K562 (cell line): ENCODE measurements around the gene HGF. TPM values are rescaled to one million over a fixed set of nuclear protein-coding genes. Genes with fewer than 3 reads are reported as not detected.

Experiments used
- ATAC-seq: fragments of 200-7000 bp; cut with Tn5 transposase; 3 replicates; pipeline ENCODE4 v1.9.1; 2020; ENCODE audit warnings: moderate library complexity
- BruUV-seq: library from RNA; stranded (reverse); fragments of 400-500 nt; replicated peaks from 2 replicates; lab custom pipeline; 2021; lab: Mats Ljungman, UMichigan
- CTCF ChIA-PET: fragments of 300-600 bp; formaldehyde crosslinking; extraction: SDS; loops from one replicate; lab custom pipeline; 2021; ENCODE audit warnings: low intra/inter-chr PET ratio; lab: Yijun Ruan, JAX
- POLR2A ChIA-PET: fragments of 300-600, 350-650 bp; sonication (Branson Sonifier 250); formaldehyde crosslinking; extraction: SDS; loops from one replicate; lab custom pipeline; 2021; ENCODE audit warnings: antibody characterized with exemption, inconsistent platforms; lab: Yijun Ruan, JAX
- DNase-seq, 4 experiments: peaks; one replicate each; pipeline versions ENCODE4 v3.0.0 to v3.0.0-alpha.2; 2011 to 2018; ENCODE audit warnings: low spot score in 3 of 4, mixed read lengths in 3 of 4; ENCODE audit errors: extremely low read depth in 1 of 4
- FAIRE-seq: peaks from 2 replicates; lab custom pipeline; 2011; peaks lifted over from hg19 to GRCh38; lab: Jason Lieb, UNC
- H2AFZ ChIP-seq: 2 replicates; pipeline ENCODE4 v1.6.0; 2011; ENCODE audit warnings: low read depth, low read length, control low read depth, inconsistent platforms
- H3K27ac ChIP-seq: fragments of 200-600 bp; 3 replicates; pipeline ENCODE4 v1.8.0; 2011; ENCODE audit warnings: low read depth, mild to moderate bottlenecking, control low read depth, inconsistent platforms, low read length, moderate library complexity, mixed read lengths; ENCODE audit errors: extremely low read depth
- H3K27me3 ChIP-seq, 2 experiments: fragments of 300-600 bp in 1 of 2; 2 replicates in 1 of 2; 3 replicates in 1 of 2; pipeline versions ENCODE4 v1.6.0 to v1.8.0; 2011; ENCODE audit warnings: inconsistent platforms in 2 of 2, low read length in 2 of 2, mild to moderate bottlenecking in 1 of 2, mixed read lengths in 1 of 2, moderate library complexity in 1 of 2; ENCODE audit not compliant: control insufficient read depth in 2 of 2, insufficient read depth in 2 of 2
- H3K36me3 ChIP-seq: fragments of 300-600 bp; 3 replicates; pipeline ENCODE4 v1.8.0; 2011; ENCODE audit warnings: mild to moderate bottlenecking, low read length, inconsistent platforms; ENCODE audit not compliant: control insufficient read depth, insufficient read depth
- H3K4me1 ChIP-seq, 2 experiments: fragments of 200-600 bp in 1 of 2; replicated peaks in 1 of 2; 2 replicates in 1 of 2; 3 replicates in 1 of 2; pipeline versions ENCODE4 v1.5.1 to v1.8.0; 2011; ENCODE audit warnings: inconsistent platforms in 2 of 2, low read length in 2 of 2, mild to moderate bottlenecking in 1 of 2, mixed read lengths in 1 of 2, moderate library complexity in 1 of 2; ENCODE audit not compliant: control insufficient read depth in 2 of 2, insufficient read depth in 2 of 2
- H3K4me2 ChIP-seq: 2 replicates; pipeline ENCODE4 v1.6.1; 2011; ENCODE audit warnings: low read length, control low read depth, inconsistent platforms, mixed read lengths; ENCODE audit not compliant: insufficient read depth
- H3K4me3 ChIP-seq: fragments of 200-600 bp; sonication (generic), shearing (Covaris generic); 2 replicates; pipeline ENCODE4 v1.5.1; 2016; ENCODE audit warnings: control low read depth, inconsistent platforms
- H3K79me2 ChIP-seq: fragments of 200-600 bp; 3 replicates; pipeline ENCODE4 v1.8.0; 2011; ENCODE audit warnings: low read length, inconsistent platforms; ENCODE audit not compliant: control insufficient read depth, insufficient read depth
- H3K9ac ChIP-seq, 2 experiments: 2 replicates each; pipeline versions ENCODE4 v1.6.0 to v1.6.1; 2011; ENCODE audit warnings: low read depth in 2 of 2, low read length in 2 of 2, control low read depth in 1 of 2, inconsistent platforms in 1 of 2, mild to moderate bottlenecking in 1 of 2, mixed read lengths in 1 of 2; ENCODE audit not compliant: insufficient read depth in 1 of 2
- H3K9me1 ChIP-seq: one replicate; pipeline ENCODE4 v1.6.0; 2011; ENCODE audit warnings: inconsistent platforms, mild to moderate bottlenecking, low read length, moderate library complexity; ENCODE audit not compliant: control insufficient read depth, insufficient read depth
- H3K9me3 ChIP-seq: replicated peaks from 2 replicates; pipeline ENCODE4 v1.5.1; 2011; ENCODE audit warnings: low read depth, low read length, inconsistent platforms; ENCODE audit not compliant: control insufficient read depth, insufficient read depth
- H4K20me1 ChIP-seq: replicated peaks from 2 replicates; pipeline ENCODE4 v1.6.1; 2011; ENCODE audit warnings: low read length, inconsistent platforms, mixed read lengths; ENCODE audit not compliant: control insufficient read depth, insufficient read depth
- ARID2 ChIP-seq: fragments of 450-650 bp; IDR thresholded peaks from 2 replicates; pipeline ENCODE4 v1.6.1; 2017; ENCODE audit warnings: antibody characterized with exemption, mild to moderate bottlenecking
- CBX5 ChIP-seq: IDR thresholded peaks from 2 replicates; pipeline ENCODE4 v1.6.1; 2014; ENCODE audit warnings: low read depth, borderline replicate concordance
- MAZ ChIP-seq, 2 experiments: fragments of 450-650 bp in 1 of 2; sonication (generic) in 1 of 2; formaldehyde crosslinking; IDR thresholded peaks in 1 of 2; conservative IDR thresholded peaks in 1 of 2; 2 replicates each; pipeline versions ENCODE4 v1.4.0 to v1.5.0; 2020; ENCODE audit warnings: mild to moderate bottlenecking in 1 of 2, missing genetic modification reagents in 1 of 2
- NR1H2 ChIP-seq: sonication (generic); formaldehyde crosslinking; IDR thresholded peaks from 2 replicates; pipeline ENCODE4 v1.4.0; 2020; ENCODE audit warnings: mild to moderate bottlenecking, missing genetic modification reagents
- PRMT5 ChIP-seq: sonication (generic); formaldehyde crosslinking; IDR thresholded peaks from 2 replicates; pipeline ENCODE4 v1.5.0; 2020; ENCODE audit warnings: missing genetic modification reagents
- TSC22D4 ChIP-seq: fragments of 450-650 bp; IDR thresholded peaks from 2 replicates; pipeline ENCODE4 v1.6.1; 2016; ENCODE audit warnings: missing genetic modification characterization, missing biosample characterization, control low read depth
- ZBTB1 ChIP-seq: sonication (generic); formaldehyde crosslinking; IDR thresholded peaks from 2 replicates; pipeline ENCODE4 v1.8.1; 2023; ENCODE audit warnings: missing genetic modification reagents, low read depth, mild to moderate bottlenecking, borderline replicate concordance
- ZFX ChIP-seq: sonication (generic); formaldehyde crosslinking; IDR thresholded peaks from 2 replicates; pipeline ENCODE4 v1.8.0; 2022; ENCODE audit warnings: mild to moderate bottlenecking, missing genetic modification reagents, moderate library complexity
- ZNF778 ChIP-seq: fragments of 450-650 bp; formaldehyde crosslinking; IDR thresholded peaks from 2 replicates; pipeline ENCODE4 v1.4.0; 2020; ENCODE audit warnings: mild to moderate bottlenecking, moderate library complexity
- WGBS: fragments of 100-300 bp; shearing (Covaris generic); methylation state at CpG from one replicate; pipeline ENCODE4 v1.1.6; 2016; ENCODE audit warnings: low coverage, mixed read lengths; ENCODE audit not compliant: insufficient coverage; ENCODE audit errors: missing lambda C conversion rate; 5-methylcytosine and 5-hydroxymethylcytosine counted together
- in situ Hi-C: fragments of 300-500 bp; cut with MboI; formaldehyde crosslinking; loops from 4 replicates; pipeline ENCODE4 v1.15.0; 2018; ENCODE audit warnings: inconsistent platforms, mixed read lengths
- intact Hi-C: fragments of 100-400 bp; cut with micrococcal nuclease; formaldehyde crosslinking; loops from 2 replicates; pipeline ENCODE4 v1.14.2; 2022
- polyA plus RNA-seq, 8 experiments: library from polyadenylated mRNA; depleted of rRNA in 4 of 8; stranded (reverse) in 5 of 8; unstranded in 3 of 8; fragments of >200 nt; fragmentation: Nextera tagmentation in 2 of 8; fragmentation: Illumina TruSeq in 1 of 8; extraction: Ambion mirVana in 2 of 8; extraction: Trizol in 1 of 8; gene quantifications; 2 replicates each; pipeline versions ENCODE4 v1.2.1 to v1.2.3, GENCODE V29; 2011 to 2014; ENCODE audit warnings: inconsistent platforms in 1 of 8, missing spikeins in 1 of 8
- total RNA-seq, 7 experiments: library from RNA; depleted of rRNA in 6 of 7; stranded (reverse); fragments of >200 nt in 6 of 7; fragmentation: Illumina TruSeq in 2 of 7; extraction: Trizol in 2 of 7; gene quantifications; 2 replicates each; pipeline versions ENCODE4 v1.2.1 to v1.2.3, GENCODE V29; 2011 to 2021; ENCODE audit warnings: low replicate concordance in 1 of 7
- TF ChIP-seq, protein P1 (sequence below): IDR thresholded peaks from 2 replicates; pipeline ENCODE4 v1.6.1; 2014; ENCODE audit warnings: antibody characterized with exemption
- TF ChIP-seq, protein P2 (sequence below): fragments of 450-650 bp; IDR thresholded peaks from 2 replicates; pipeline ENCODE4 v1.6.1; 2018; ENCODE audit not compliant: partially characterized antibody
- TF ChIP-seq, protein P3 (sequence below): fragments of 450-650 bp; IDR thresholded peaks from 2 replicates; pipeline ENCODE4 v1.6.1; 2017; ENCODE audit warnings: mild to moderate bottlenecking, moderate library complexity

Gene HGF
- total and polyA plus RNA-seq, 9 of the 15 experiments (the other 6 are each of a cell fraction or from before 2014, with no cell fraction given): 0.02 TPM; not detected in 8

DNA sequence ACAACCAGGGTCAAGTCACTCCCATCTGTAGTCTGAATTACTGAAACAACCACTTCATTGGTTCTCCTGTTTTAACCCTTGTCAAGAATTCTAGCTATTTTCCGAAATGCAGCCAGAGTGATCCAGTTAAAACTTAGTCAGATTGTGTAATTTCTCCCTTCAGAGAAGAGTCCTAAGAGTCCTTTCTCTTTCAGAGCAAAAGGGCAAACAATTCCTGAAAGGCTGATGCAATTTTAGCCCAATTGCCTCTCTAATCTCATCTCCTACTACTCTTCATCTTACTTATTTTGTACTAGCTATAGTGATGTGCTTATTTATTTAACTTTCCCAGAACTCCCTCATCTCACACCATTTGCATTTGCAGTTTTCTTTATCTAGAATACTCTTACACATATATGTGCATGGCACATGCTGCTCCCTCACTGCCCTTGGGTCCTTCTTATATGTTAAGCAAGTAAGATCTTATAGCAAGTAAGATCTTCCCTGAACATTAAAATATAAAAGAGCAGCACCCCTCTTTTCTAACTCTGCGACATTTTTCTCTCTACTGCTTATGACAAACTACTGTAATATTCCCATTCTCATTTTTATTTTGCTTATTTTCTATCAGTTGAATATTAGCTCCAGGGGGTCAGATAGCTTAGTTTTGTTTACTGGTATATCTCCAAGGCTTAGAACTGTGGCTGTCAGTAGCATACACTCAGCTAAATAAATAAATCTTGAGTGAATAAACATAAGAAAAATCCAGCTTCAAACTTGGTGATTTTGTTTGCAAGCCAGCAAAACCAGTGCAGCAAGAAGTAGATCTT is 44.6 kb downstream of the HGF start:
- no peak for FAIRE-seq
- no peak for DNase-seq
- Histone ChIP-seq H3K27me3 (no peaks in the 10 kb centered on the region), H3K4me2 (no peak overlapping the region), H3K27ac (no peak overlapping the region), H4K20me1 (no peaks in the 10 kb centered on the region), H3K4me3 (no peak overlapping the region), H3K79me2 (no peaks in the 10 kb centered on the region), H3K36me3 (no peaks in the 10 kb centered on the region), H3K9me1 (no peaks in the 10 kb centered on the region), H3K9me3 (no peaks in the 10 kb centered on the region), H2AFZ (no peak overlapping the region), H3K9ac (no peak overlapping the region), H3K4me1 (no peaks in the 10 kb centered on the region)
- intact Hi-C loops (no loop called here), in situ Hi-C loops (no loop called here)
- WGBS: 0% methylated on average over 2 of the region's 2 CpGs
- TF ChIP-seq NR1H2 (CRISPR knock-in tag): no peak
- TF ChIP-seq ZNF778 (CRISPR knock-in tag): no peak
- no peak for TF ChIP-seq ZFX (CRISPR knock-in tag)
- no peak for TF ChIP-seq CBX5
- no peak for TF ChIP-seq PRMT5 (CRISPR knock-in tag)
- TF ChIP-seq ARID2: no peak
- TF ChIP-seq, protein P1, sequence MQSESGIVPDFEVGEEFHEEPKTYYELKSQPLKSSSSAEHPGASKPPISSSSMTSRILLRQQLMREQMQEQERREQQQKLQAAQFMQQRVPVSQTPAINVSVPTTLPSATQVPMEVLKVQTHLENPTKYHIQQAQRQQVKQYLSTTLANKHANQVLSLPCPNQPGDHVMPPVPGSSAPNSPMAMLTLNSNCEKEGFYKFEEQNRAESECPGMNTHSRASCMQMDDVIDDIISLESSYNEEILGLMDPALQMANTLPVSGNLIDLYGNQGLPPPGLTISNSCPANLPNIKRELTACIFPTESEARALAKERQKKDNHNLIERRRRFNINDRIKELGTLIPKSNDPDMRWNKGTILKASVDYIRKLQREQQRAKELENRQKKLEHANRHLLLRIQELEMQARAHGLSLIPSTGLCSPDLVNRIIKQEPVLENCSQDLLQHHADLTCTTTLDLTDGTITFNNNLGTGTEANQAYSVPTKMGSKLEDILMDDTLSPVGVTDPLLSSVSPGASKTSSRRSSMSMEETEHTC: no peak
- TF ChIP-seq, protein P2, sequence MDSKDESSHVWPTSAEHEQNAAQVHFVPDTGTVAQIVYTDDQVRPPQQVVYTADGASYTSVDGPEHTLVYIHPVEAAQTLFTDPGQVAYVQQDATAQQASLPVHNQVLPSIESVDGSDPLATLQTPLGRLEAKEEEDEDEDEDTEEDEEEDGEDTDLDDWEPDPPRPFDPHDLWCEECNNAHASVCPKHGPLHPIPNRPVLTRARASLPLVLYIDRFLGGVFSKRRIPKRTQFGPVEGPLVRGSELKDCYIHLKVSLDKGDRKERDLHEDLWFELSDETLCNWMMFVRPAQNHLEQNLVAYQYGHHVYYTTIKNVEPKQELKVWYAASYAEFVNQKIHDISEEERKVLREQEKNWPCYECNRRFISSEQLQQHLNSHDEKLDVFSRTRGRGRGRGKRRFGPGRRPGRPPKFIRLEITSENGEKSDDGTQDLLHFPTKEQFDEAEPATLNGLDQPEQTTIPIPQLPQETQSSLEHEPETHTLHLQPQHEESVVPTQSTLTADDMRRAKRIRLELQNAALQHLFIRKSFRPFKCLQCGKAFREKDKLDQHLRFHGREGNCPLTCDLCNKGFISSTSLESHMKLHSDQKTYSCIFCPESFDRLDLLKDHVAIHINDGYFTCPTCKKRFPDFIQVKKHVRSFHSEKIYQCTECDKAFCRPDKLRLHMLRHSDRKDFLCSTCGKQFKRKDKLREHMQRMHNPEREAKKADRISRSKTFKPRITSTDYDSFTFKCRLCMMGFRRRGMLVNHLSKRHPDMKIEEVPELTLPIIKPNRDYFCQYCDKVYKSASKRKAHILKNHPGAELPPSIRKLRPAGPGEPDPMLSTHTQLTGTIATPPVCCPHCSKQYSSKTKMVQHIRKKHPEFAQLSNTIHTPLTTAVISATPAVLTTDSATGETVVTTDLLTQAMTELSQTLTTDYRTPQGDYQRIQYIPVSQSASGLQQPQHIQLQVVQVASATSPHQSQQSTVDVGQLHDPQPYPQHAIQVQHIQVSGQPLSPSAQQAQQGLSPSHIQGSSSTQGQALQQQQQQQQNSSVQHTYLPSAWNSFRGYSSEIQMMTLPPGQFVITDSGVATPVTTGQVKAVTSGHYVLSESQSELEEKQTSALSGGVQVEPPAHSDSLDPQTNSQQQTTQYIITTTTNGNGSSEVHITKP: no peak
- TF ChIP-seq TSC22D4 (tag): no peak
- no peak for TF ChIP-seq MAZ (CRISPR knock-in tag; conservative IDR thresholded peaks at IDR 0.05 in 1 of 2, IDR thresholded peaks at IDR 0.05 in 1 of 2)
- no peak for TF ChIP-seq ZBTB1
- TF ChIP-seq, protein P3, sequence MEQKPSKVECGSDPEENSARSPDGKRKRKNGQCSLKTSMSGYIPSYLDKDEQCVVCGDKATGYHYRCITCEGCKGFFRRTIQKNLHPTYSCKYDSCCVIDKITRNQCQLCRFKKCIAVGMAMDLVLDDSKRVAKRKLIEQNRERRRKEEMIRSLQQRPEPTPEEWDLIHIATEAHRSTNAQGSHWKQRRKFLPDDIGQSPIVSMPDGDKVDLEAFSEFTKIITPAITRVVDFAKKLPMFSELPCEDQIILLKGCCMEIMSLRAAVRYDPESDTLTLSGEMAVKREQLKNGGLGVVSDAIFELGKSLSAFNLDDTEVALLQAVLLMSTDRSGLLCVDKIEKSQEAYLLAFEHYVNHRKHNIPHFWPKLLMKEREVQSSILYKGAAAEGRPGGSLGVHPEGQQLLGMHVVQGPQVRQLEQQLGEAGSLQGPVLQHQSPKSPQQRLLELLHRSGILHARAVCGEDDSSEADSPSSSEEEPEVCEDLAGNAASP: no peak
- POLR2A ChIA-PET: no interaction called here
- no TSS peak for BruUV-seq
- CTCF ChIA-PET: no interaction called here
- no peak for ATAC-seq
